Measurements from ENCODE around the gene SND1. TPM values are rescaled to one million over a fixed set of nuclear protein-coding genes. Genes with fewer than 3 reads are reported as not detected.

The SND1 gene
- total RNA-seq, 4 donors from 2014 or later = 84.2 to 98.8 (median 93.4) TPM

DNA sequence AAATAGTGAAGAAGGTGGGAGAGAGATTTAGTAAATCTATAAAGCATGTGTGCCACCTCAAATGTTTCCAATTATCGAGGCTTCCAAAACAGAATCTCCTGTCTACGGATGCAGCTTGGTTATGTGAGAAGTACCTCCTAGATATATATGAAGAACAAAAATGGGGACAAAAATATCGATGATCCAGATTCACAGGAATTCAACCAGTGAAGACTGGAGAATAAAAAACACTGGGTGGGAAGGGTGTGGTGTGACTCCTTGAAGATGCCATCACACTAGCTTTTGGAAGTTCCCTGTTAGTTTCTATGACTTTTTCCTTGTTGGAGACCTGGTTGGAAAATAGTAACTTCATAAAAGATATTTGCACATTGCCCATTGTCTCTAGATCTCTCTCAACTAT lies 226.8 kb downstream of the SND1 start:
- TF ChIP-seq, protein P1, sequence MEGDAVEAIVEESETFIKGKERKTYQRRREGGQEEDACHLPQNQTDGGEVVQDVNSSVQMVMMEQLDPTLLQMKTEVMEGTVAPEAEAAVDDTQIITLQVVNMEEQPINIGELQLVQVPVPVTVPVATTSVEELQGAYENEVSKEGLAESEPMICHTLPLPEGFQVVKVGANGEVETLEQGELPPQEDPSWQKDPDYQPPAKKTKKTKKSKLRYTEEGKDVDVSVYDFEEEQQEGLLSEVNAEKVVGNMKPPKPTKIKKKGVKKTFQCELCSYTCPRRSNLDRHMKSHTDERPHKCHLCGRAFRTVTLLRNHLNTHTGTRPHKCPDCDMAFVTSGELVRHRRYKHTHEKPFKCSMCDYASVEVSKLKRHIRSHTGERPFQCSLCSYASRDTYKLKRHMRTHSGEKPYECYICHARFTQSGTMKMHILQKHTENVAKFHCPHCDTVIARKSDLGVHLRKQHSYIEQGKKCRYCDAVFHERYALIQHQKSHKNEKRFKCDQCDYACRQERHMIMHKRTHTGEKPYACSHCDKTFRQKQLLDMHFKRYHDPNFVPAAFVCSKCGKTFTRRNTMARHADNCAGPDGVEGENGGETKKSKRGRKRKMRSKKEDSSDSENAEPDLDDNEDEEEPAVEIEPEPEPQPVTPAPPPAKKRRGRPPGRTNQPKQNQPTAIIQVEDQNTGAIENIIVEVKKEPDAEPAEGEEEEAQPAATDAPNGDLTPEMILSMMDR (IDR thresholded peaks at IDR 0.05) = no peak
- no peak for TF ChIP-seq POLR2A (IDR thresholded peaks at IDR 0.05)
- Histone ChIP-seq H3K36me3 (no peaks in the 10 kb centered on the region), H3K4me1 (no peaks in the 10 kb centered on the region), H3K27ac (no peak overlapping the region), H3K4me3 (no peak overlapping the region), H3K9me3 (no peaks in the 10 kb centered on the region), H3K27me3 (no peaks in the 10 kb centered on the region)
- WGBS, 2 donors = 92 to 97% methylated on average over 3 of the region's 3 CpGs
- DNase-seq = no peak
- intact Hi-C loops (cut with DNase I) = no loop called here

DNA sequence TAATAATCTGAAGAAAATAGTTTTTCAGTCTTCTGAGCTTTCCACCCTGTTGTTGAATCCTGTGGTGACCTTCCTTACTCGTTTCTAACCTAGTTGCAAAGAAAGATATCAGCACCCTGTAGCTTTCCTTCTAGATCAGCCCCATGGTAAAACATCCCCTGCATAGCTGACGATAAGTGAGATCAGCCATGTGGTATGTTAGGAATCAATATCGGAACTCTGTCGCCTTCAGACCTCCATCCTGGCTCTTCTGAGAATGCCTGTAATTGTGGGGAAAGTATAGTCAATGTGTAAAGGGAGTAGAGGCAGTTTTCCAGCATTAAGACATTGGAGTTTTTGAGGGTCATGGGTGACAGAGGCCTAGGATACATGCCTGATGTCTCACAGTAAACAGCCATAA lies 227.4 kb downstream of the SND1 start:
- intact Hi-C loops (cut with DNase I) = no loop called here
- Histone ChIP-seq H3K9me3 (no peaks in the 10 kb centered on the region), H3K4me1 (no peaks in the 10 kb centered on the region), H3K27ac (no peak overlapping the region), H3K36me3 (no peaks in the 10 kb centered on the region), H3K4me3 (no peak overlapping the region), H3K27me3 (no peaks in the 10 kb centered on the region)
- TF ChIP-seq, protein P1 (IDR thresholded peaks at IDR 0.05) = no peak
- TF ChIP-seq POLR2A (IDR thresholded peaks at IDR 0.05) = no peak
- DNase-seq = no peak
- WGBS, 2 donors = 90 to 96% methylated on average over 4 of the region's 4 CpGs

DNA sequence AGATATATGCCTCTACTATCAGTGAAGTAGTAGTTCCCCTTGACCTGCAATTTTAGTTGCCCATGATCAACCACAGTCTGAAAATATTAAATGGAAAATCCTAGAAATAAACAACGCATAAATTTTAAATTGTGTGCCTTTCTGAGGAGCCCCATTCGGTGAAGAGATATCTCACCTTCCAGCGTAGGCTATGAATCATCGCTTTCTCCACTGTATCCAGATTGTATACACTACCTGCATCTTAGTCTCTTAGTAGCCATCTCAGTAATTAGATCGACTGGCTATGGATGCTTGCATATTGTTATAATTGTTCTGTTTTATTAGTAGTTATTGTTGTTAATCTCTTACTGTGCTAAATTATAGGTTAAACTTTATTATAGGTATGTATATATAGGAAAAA lies 227.9 kb downstream of the SND1 start:
- Histone ChIP-seq H3K4me1 (peaks cover 0 to under 1% (median 0%) of the 10 kb centered on the region in 3 donors), H3K9me3 (no peaks in the 10 kb centered on the region), H3K27ac (no peak overlapping the region), H3K27me3 (no peaks in the 10 kb centered on the region), H3K4me3 (no peak overlapping the region), H3K36me3 (no peaks in the 10 kb centered on the region)
- intact Hi-C loops (cut with DNase I) = no loop called here
- WGBS, 2 donors = 95 to 97% methylated on average over 5 of the region's 5 CpGs
- TF ChIP-seq POLR2A (IDR thresholded peaks at IDR 0.05) = no peak
- TF ChIP-seq, protein P1 (IDR thresholded peaks at IDR 0.05) = no peak
- no peak for DNase-seq

DNA sequence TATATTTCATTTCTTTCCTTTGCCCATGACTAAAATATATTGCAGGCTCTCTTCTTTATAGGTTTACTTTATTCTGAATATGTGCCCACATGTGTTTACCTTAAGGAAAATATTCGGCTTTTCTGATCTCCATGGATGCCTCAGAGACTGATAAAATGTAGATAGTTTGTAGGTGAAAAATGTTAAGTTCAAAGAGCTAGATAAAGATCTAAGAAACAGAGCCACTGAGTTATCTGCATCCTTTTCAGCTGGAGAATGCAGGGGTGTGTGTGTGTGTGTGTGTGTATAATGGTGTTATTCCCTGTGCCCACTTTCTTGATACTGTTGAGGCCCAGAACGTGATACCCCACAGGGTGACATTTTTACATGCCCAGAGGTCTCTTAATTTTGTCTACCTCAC lies 228.5 kb downstream of the SND1 start:
- Histone ChIP-seq H3K27ac (no peak overlapping the region), H3K9me3 (no peaks in the 10 kb centered on the region), H3K27me3 (no peaks in the 10 kb centered on the region), H3K4me3 (no peak overlapping the region), H3K4me1 (peaks cover 0 to 6% (median 2%) of the 10 kb centered on the region in 3 donors), H3K36me3 (no peaks in the 10 kb centered on the region)
- TF ChIP-seq POLR2A (IDR thresholded peaks at IDR 0.05) = no peak
- TF ChIP-seq, protein P1 (IDR thresholded peaks at IDR 0.05) = no peak
- no peak for DNase-seq
- 77 to 94% methylated on average over 2 of the region's 2 CpGs for WGBS, 2 donors
- intact Hi-C loops (cut with DNase I) = no loop called here

DNA sequence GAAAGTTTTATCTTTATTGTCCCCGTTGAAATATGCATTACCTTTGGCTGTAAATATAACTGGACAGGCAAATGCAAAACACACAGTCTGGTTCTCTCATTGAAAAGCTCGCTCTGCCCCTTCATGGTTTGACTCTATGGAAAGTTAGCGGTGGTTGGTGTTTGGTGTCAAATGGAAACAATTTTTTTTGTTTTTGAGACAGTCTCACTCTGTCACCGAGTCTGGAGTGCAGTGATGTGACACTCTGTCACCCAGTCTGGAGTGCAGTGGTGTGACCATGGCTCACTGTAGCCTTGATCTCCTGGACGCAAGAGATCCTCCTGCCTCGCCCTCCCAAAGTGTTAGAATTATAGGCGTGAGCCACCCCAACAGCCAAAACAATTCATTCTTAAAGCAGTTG lies 229.6 kb downstream of the SND1 start:
- TF ChIP-seq, protein P1 (IDR thresholded peaks at IDR 0.05) = no peak
- no peak for TF ChIP-seq POLR2A (IDR thresholded peaks at IDR 0.05)
- Histone ChIP-seq H3K9me3 (no peaks in the 10 kb centered on the region), H3K27me3 (no peaks in the 10 kb centered on the region), H3K27ac (no peak overlapping the region), H3K4me3 (no peak overlapping the region), H3K4me1 (peaks cover 0 to 14% (median 6%) of the 10 kb centered on the region in 3 donors), H3K36me3 (no peaks in the 10 kb centered on the region)
- intact Hi-C loops (cut with DNase I) = no loop called here
- 79 to 91% methylated on average over 4 to 5 of the region's 7 CpGs for WGBS, 2 donors
- DNase-seq = no peak

All from esophagus squamous epithelium (tissue), 5 donors.